GM12873 (cell line): ENCODE measurements around the gene ADCY6.

Experiments used
- TF ChIP-seq, protein P1 (sequence below): IDR thresholded peaks from 2 replicates; pipeline ENCODE4 v1.5.1; 2012; ENCODE audit warnings: low read depth, mild to moderate bottlenecking, moderate library complexity, low read length, control low read depth; ENCODE audit not compliant: insufficient read depth; ENCODE audit errors: missing control alignments

ADCY6 gene

GRCh38 chr12:48781750-48782456 is 7.0 kb downstream of the ADCY6 start:
- TF ChIP-seq, protein P1, sequence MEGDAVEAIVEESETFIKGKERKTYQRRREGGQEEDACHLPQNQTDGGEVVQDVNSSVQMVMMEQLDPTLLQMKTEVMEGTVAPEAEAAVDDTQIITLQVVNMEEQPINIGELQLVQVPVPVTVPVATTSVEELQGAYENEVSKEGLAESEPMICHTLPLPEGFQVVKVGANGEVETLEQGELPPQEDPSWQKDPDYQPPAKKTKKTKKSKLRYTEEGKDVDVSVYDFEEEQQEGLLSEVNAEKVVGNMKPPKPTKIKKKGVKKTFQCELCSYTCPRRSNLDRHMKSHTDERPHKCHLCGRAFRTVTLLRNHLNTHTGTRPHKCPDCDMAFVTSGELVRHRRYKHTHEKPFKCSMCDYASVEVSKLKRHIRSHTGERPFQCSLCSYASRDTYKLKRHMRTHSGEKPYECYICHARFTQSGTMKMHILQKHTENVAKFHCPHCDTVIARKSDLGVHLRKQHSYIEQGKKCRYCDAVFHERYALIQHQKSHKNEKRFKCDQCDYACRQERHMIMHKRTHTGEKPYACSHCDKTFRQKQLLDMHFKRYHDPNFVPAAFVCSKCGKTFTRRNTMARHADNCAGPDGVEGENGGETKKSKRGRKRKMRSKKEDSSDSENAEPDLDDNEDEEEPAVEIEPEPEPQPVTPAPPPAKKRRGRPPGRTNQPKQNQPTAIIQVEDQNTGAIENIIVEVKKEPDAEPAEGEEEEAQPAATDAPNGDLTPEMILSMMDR: no peak

DNA sequence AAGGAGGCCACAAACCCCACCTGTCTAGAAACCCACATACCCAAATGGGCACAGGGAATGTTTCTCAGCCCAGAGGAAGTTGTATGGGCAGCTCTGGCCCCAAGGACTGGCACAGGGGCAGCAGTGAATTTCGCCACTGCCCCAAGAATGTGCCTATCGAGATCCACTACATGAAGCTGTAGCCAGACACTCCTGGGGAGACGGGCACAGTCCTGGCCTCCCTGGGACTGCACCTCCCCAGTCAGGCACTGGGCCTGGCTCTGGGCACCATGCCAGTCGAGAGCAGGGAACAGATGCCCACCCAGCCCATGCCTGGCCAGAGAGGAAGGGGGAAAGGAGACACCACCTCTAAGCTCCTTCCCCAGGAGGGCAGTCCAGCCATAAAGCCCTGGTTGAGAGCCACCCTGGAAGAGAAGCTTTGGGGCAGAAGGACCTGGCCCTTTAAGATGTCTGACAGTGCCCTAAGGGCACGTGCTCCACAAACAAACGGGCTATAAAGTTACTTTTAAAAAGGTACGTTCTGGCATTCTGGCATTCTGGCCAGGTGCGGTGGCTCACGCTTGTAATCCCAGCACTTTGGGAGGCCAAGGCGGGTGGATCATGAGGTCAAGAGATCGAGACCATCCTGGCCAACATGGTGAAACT is 8.4 kb downstream of the ADCY6 start:
- TF ChIP-seq, protein P1: no peak

DNA sequence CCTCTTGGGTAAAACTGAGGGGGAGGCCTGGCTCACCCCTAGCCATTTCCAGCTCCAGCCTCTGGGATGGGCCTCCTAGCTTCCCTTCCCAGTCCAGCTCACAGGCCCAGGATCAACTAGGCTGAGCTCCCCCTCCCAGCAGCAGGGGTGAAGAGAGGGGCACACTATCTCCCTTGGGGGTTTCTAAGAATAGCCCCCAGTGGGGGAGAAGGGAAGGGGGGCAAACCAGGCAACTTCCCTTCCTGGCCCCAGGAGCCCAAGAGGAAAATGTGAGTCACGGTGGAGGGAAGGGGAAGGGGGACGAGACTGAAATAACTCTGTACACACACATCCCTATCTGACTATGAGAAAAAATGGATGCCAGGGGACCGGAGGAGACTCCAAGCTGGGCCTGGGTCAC is 9.0 kb downstream of the ADCY6 start:
- TF ChIP-seq, protein P1: no peak

GRCh38 chr12:48777501-48778400 is 11.1 kb downstream of the ADCY6 start:
- TF ChIP-seq, protein P1: no peak

- TF ChIP-seq, protein P1: no peak
Measured at GRCh38 chr12:48776956-48777355, 11.9 kb downstream of the ADCY6 start.

DNA sequence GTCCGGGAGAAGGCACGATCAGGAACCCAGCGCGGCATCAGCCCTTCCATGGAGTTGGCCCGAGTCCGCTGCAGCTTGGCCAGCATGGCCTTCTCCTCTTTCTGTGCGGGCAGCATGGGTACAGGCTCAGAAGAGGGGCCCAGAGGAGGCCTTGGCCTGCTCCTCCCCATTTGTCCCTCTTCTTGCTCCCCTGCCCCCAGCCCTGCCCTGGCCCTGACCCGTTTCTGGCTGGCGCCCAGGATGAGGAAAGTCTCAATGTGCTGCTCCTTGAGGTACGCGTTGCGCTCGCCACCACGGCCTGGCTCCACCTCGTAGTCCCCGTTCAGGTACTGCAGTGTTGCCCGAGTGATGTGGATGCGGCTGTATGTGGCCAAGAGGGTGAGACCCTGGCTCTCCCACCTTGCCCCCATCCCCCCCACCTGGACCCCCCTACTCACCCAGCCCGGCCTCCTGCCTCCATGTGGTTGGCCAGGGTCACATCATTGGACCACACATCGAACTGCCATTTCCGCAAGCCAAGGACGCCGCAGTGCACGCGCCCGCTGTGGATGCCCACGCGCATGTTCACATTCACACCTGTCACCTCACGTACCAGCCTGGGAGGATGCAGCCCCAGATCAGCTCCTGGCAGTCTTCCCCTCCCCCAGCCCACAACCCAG is 12.8 kb downstream of the ADCY6 start:
- TF ChIP-seq, protein P1: no peak
